DMS114 treated with DMSO at 0.1 percent for 48 hours (cell line): ENCODE results near the gene PHACTR4.
"Not testable (repeated sequence)": the region's sequence is repeated elsewhere in the genome, so short reads cannot be mapped to it uniquely, and the experiment has no call there.

Experiments used
- DNase-seq: peaks from one replicate; lab custom pipeline; 2025; ENCODE audit not compliant: unreplicated experiment; lab: John Stamatoyannopoulos, UW

The PHACTR4 gene

GRCh38 chr1:28482702-28483101 lies 113.2 kb downstream of the PHACTR4 start:
- no peak for DNase-seq

GRCh38 chr1:28494737-28495136 lies 125.2 kb downstream of the PHACTR4 start:
- DNase-seq: no peak

- DNase-seq: no peak
These were observed 130.0 kb downstream of the PHACTR4 start for GRCh38 chr1:28499553-28499952.

GRCh38 chr1:28501925-28502324 lies 132.4 kb downstream of the PHACTR4 start:
- no peak for DNase-seq

GRCh38 chr1:28503117-28503516 lies 133.6 kb downstream of the PHACTR4 start:
- no peak for DNase-seq

GRCh38 chr1:28505406-28506187 lies 136.1 kb downstream of the PHACTR4 start, which contains the start of gene RCC1:
RCC1 (plus strand) TSS chr1:28506043; CDS start chr1:28529867, 23,824 bp downstream.
- DNase-seq: peak; percentile 95

GRCh38 chr1:28506907-28507246 lies 137.3 kb downstream of the PHACTR4 start:
- DNase-seq: no peak

GRCh38 chr1:28507247-28507645 lies 137.7 kb downstream of the PHACTR4 start:
- no peak for DNase-seq

GRCh38 chr1:28507646-28508434 lies 138.3 kb downstream of the PHACTR4 start:
- DNase-seq: no peak

GRCh38 chr1:28508435-28508754 lies 138.9 kb downstream of the PHACTR4 start:
- no peak for DNase-seq

GRCh38 chr1:28509705-28510272 lies 140.2 kb downstream of the PHACTR4 start:
- DNase-seq: peak; percentile 60

GRCh38 chr1:28510273-28510969 lies 140.9 kb downstream of the PHACTR4 start:
- peak; percentile 67 for DNase-seq

- peak; percentile 67 for DNase-seq
These were observed 141.5 kb downstream of the PHACTR4 start for GRCh38 chr1:28510970-28511440.

- DNase-seq: no peak
These were observed 142.6 kb downstream of the PHACTR4 start for GRCh38 chr1:28512058-28512611.

GRCh38 chr1:28514445-28514933 lies 144.9 kb downstream of the PHACTR4 start:
- DNase-seq: not testable (repeated sequence)

GRCh38 chr1:28516518-28516956 lies 147.0 kb downstream of the PHACTR4 start:
- no peak for DNase-seq

- peak; percentile 53 for DNase-seq
These were observed 148.1 kb downstream of the PHACTR4 start for GRCh38 chr1:28517649-28517999.

GRCh38 chr1:28518000-28518744 lies 148.6 kb downstream of the PHACTR4 start:
- peak; percentile 56 for DNase-seq

- no peak for DNase-seq
These were observed 149.3 kb downstream of the PHACTR4 start for GRCh38 chr1:28518745-28519341.
